GM15510 (cell line): ENCODE data around the gene LCP1.
A peak's percentile ranks its signal among the peaks of the same experiment; 100 is the strongest.

Experiments used
- POLR2A ChIP-seq: IDR thresholded peaks from 3 replicates; pipeline ENCODE4 v1.6.1; 2011; ENCODE audit warnings: borderline replicate concordance; ENCODE audit not compliant: insufficient read length; ENCODE audit errors: extremely low read depth

Gene LCP1

DNA sequence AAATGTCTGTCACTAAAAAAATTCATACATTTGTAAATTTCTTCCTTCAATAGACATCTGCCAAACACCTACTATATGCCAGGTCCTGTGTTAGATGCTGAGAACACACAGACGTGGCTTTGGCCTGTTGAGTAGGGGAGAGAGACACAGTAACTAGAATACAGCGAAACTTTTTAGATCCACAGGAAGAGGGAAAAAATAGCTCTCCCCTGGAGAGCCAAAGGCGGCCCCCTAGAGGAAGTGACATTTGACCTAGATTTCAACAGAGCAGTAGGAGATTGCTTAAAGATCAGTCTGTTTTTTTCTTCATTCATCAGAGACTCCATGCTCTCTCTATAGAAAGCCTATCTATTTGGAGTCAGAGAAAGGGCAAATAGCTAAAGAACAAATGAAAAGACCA, 11.3 kb downstream of the LCP1 start:
- TF ChIP-seq POLR2A = no peak

DNA sequence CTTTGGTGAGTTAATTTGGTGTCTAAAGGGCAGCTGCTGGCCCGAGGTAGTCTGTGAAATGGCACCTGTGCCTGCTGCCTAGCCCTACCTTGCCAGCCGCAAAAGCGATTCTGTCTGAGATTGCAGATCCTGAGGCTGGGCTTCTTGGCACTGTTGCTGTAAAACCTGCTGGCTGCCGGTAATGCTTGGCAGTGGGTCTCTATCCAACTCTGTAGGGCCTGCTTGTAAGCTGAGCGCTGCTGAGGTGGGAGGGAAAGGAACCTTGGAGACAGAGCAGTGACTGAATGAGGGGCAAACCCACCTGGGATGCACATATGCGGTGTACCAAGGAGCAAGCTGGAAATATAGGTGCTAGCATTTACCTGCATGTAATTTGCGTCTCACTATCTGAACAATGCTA, 11.7 kb downstream of the LCP1 start:
- no peak for TF ChIP-seq POLR2A

DNA sequence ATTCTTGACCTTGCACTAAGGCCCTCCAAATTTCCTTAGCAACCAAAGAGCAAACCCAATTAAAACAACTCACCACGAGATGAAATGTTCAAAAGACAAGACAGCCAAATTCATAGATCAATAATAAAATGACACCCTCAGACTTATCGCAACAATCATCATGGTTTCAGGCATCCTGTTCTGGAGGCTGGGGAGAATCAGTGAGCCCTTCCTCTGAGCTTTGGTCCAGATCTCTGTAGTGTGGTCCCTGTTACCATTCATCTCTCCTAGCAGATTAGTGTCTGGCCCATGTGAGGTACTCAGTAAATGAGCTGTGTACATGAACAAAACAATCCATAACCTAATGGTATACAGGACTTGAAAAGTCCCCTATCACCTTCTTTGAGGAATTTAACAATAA, 12.2 kb downstream of the LCP1 start:
- no peak for TF ChIP-seq POLR2A

DNA sequence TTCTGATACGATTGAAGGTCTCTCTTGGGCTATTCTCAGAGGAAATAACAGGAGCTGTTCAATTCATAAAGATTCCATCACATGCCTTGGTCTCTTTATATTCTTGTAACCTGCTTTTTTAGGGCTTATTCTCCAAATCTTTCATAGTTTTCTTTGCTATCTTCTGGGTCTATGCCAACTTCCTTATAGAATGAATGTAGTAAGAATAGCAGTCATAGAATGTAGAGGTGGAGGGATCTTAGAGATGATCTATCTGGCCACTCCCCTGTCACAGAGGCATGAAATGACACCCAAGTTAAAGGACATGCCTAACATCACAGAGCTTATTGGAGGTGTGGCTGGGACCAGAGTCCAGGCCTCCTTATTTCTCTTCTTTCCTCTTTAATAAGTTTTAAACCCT, 13.2 kb downstream of the LCP1 start:
- no peak for TF ChIP-seq POLR2A

DNA sequence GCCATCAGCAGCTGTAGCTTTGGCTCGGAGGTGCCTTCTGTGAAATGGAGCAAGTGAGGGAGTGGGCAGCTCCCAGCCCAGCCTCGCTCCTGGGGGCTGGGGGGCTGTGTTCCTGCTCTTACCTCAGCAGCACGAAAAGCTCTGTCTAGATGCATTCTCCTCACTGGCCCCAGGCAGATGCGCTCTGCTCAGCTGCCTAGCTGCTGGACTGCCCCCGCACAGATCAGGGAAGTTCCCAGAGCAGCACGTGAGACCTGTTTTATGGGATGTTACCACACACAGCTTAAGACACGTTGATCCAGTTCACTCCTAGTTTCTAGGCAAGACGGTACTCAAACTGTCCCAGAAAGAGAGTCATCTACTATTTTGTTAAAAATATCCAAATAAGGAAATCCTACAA, 13.6 kb downstream of the LCP1 start:
- TF ChIP-seq POLR2A = peak; percentile 37

DNA sequence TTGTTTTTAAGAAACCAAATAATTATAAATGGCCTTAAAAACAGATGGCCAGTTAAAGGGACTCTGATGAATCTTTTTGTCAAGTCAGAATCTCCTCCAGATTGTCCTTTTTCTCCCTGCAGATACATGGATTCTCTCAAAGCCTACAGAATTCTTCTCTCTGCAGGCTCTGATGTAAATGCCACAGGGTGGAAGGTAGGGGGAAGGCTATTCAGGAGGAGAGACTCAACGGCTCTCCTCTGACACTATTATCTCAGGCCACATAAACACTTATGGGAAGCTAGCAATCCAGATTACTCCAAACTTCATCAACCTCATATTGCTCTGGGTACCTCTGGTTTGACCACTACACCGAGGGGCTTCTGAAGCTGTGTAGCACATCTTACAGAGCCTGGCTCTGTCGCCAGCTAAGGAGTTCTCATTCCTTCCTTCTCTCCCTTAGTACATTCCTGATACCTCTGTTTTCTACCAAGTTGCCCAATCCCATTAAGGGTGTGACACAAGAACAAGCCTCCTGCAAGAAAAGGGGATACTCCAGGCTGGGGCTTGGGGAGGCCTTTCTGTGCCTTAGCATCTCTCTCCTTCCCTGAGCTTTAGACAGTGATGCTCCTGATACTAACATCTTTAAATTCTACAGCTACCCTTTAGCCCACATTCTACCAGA, 14.9 kb downstream of the LCP1 start:
- TF ChIP-seq POLR2A = no peak

DNA sequence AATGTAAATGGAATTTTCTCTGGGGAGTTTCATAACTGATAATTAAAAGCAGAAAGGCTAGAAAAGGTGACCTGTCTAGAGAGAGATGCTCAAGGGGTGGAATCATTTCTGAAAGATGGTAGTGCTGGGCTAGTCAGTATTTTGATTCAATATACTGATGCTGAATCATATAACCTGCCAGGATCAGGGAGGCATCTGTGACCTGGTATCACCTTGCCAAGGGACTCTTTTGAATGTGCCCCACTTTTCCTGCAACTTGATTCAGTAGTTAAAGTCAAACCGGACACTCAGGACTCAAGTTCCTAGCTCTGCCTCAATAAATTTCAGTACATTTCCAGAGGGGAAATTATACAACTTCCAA, 15.8 kb downstream of the LCP1 start:
- TF ChIP-seq POLR2A = no peak

DNA sequence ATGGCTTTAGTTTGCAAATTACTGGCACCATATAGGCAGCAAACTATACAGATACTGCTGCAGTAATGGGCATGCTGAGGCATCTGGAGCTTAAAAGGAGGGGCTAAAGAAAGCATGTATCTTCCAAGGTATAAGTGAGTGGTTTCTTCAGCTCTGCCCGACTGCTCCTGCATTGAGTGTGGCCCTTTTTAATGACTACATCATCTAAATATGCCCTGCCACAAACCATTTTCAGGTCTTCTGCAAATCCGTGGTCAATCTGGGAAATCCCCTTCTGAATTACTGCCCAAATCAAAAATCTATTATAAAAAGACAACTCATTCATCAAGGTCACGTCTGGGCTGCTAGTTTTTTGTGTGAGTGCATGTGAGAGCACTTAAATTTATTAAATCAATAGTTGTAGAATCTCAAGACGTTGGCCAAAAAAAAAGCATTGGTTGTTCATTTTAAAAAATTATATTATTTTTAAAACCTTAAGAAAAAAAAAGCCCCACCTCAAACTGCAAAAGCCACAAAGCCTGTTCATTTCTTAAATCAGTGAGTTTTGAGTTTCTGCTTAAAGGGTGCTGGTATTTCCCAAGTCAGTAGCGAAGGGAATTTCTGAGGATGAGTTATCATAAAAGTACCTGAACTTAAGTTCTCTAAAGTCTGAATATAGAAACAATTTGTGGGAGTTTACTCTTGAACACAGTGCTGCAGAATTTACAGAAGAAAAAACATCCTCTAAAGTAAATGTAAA, 16.3 kb downstream of the LCP1 start:
- no peak for TF ChIP-seq POLR2A

DNA sequence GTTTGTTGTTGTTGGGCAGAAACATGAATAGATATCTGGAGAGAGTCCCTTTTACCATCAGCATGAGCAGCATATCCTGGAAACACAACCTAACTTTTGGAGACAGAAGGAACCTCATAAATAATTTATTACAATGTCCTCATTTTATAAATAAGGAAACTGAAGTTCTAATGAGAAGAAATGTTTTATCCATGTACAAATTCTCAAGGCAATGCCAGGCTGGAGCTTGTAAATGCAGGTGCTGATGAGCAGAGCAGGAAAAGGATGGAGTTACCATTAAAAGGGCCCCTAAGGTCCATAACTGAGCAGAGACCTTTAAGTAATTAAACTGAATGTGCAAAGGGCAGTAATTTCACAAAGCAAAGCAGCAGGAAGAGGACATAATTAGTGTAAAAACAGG, 17.3 kb downstream of the LCP1 start:
- TF ChIP-seq POLR2A = no peak

DNA sequence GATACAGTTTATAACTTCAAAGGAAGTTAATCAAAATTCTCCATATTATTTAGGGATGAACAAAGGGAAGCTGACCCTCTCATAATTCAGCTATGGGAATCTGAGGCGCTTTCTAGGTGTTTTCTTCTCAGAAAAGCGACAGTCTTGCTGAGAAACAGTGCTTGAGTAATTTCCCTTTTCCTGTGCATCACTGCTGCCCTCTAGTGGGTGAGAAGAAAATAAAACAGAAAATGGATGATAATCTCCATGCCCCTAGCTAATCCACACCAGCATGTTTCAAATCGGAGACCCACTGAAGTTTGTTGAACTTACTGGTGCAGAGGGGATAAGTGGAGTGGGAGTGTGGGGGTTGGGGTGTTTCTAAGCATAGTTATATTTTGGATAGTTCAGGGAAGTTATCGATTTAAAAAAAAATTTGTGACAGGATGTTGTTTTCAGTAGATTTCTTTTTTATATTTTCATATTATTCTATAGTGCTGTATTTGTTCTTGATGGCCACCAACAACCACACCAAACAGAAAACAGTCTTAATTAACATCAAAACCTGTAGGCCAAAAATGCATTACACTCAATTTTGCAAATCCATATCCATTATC, 21.4 kb downstream of the LCP1 start:
- TF ChIP-seq POLR2A = no peak

DNA sequence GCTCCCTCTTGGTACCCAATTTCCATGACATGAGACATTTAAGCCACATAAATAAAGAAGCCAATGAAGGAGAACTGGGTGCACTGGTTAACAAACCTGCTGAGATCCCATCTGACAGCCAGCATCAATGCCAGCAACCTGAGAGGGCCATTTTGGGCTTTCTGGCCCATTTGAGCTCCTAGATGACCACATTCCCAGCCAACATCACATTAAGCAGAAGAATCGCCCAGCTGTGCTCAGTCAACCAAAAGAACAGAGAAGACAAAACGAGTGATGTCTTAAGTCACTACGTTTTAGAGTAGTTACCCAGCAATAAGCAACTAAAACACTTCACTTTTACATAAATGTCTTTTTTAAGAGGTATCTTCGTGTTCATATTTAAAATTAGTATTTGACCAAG, 21.9 kb downstream of the LCP1 start:
- TF ChIP-seq POLR2A = no peak

DNA sequence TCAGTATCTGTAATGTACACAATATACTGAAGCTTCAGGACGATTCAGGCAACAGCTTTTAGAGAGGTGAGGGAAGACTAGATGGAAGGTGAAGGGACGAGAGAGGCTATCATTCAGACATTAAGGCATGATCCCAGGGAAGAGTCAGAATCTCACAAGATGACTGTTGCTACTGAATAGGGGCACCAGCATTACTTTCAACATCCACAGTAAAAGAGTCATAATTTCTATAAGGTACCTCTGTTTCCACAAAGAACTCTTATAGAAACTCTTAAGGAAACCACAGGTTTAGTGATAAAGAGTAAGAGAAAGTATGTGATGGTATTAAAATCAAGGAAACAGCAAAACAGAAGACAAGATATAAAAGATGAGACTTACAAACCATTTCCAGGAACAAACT, 23.0 kb downstream of the LCP1 start:
- TF ChIP-seq POLR2A = no peak

DNA sequence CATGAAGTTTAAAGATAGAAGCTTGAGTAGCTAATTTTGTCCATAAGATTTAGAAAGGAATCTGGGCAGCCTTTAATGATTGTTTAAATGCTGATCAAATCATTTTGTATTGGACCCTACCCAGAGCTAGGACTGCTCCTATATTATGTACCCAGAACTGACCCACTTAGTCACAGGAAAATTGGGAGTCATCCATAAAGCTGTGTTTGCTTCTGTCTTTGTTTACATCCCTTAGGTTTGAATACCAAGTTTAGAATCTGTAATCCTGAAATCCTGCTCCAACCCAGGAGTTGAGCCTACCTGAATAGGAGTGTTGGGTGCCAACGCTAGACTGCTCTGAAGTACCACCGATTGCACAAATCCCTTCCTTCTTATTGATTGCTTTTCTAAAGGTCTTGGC, 23.8 kb downstream of the LCP1 start:
- TF ChIP-seq POLR2A = no peak

DNA sequence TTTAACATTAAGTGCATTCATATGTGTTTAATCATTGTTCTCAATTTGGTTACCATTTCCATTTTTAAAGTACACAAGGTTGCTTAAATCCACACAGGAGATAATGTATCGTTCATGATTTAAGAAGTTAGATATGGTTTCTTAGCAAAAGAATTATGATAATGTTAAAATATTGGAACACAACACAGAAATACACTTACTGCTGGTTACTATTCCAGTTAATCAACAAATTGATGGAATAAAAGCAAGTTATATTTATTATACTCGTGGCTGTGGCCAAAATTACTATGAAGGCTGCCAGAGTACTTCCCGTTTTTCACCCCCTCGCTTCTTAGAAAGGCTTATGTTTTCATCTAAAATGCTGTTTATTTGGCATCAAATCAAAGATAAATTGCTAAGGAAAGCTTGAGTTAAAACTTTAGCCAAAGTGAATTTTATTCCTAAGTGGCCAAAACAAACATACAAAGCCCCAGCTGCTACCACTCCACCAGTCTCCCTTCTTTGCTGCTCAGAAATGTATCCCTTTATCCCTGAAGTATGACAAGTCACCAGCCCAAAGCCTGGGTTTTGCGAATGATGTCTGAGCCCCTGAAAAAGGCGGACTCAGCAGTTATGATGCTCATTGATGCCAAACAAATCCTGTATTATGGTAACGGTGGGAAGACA, 27.7 kb downstream of the LCP1 start:
- TF ChIP-seq POLR2A = no peak

DNA sequence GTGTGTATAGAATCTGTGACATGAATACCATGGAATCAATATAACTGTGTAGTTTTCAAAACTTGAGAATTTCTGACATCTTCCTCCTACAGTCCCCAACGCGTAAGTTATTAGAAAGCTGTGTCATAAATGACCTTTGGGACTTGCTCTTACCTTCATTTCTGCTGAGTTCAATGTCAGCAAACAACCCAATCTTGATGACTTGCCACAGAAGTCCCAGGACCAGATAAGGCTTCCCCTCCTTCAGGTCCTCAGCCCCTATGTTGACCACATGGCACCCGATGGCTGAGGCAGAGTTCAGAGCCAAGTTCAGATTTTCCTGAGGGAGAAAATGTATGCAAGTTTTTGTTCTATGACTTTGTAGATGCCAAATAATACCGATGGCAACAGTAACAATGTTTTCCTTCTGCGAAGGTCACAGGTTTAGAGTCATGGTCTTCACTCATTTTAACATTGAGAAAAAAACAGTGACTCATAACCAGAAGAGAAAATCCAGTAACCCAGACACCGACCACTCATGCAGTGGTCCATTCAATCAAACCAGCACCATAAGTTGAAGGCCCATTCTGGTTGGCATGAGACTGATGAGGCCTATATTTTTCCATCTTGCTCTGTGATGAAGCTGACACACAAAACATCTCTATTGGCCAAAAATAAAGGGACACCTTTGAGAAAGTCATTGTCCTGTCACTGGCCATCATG, 29.2 kb downstream of the LCP1 start:
- TF ChIP-seq POLR2A = no peak

DNA sequence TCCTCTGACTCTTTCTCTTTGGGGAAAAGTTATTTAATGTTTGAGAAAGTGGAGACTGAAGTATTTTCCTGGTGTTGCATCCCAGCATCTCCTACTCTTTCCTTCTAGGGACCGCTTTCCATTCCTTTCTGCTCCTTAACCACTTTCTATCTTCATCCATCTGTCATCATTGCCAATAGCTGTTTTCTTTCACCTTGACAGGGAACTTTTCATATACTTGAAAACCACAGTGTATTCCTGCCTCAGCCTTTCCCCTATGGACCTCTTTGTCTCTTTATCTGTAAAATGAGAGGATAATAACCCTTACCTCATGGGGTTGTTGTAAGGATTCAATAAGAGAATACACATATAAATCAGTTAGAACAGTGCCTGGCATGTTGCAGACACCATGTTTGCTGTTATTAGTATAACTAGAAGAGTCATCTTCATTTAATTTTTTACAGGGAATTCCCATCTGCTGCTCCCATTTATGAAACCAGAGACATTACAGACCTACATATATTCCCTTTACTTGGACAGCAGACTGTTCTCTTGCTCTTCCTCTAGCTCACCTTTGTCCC, 31.8 kb downstream of the LCP1 start:
- TF ChIP-seq POLR2A = no peak
